SU-DHL-6 (cell line): ENCODE results near the gene LAMTOR5.

Source experiments
- CTCF ChIP-seq: fragments of 200-600 bp; sonication (generic); IDR thresholded peaks from one replicate; pipeline ENCODE4 v1.5.1; 2017; ENCODE audit warnings: antibody characterized with exemption, mild to moderate bottlenecking, low read length, moderate library complexity; ENCODE audit not compliant: insufficient read depth, poor library complexity, severe bottlenecking
- EZH2phosphoT487 ChIP-seq: fragments of 200-600 bp; sonication (generic), shearing (Covaris generic); conservative IDR thresholded peaks from 2 replicates; pipeline ENCODE4 v1.6.1; 2018; ENCODE audit warnings: mild to moderate bottlenecking, antibody characterized with exemption, low read length, moderate library complexity, mixed read lengths

GRCh38 chr1:110404401-110404800, 3.1 kb downstream of the LAMTOR5 start:
- TF ChIP-seq CTCF = no peak
- TF ChIP-seq EZH2phosphoT487 = no peak
